WTC11 (cell line): ENCODE results near the gene CLEC3A.

Source experiments
- CBFB ChIP-seq: sonication (generic); formaldehyde crosslinking; IDR thresholded peaks from 2 replicates; pipeline ENCODE4 v1.8.1; 2022; ENCODE audit warnings: mild to moderate bottlenecking, low read depth, missing genetic modification reagents
- JUN ChIP-seq: sonication (generic); formaldehyde crosslinking; IDR thresholded peaks from 2 replicates; pipeline ENCODE4 v1.8.0; 2023; ENCODE audit warnings: mild to moderate bottlenecking, missing genetic modification reagents
- NR2C2 ChIP-seq: sonication (generic); formaldehyde crosslinking; IDR thresholded peaks from 2 replicates; pipeline ENCODE4 v1.8.0; 2022; ENCODE audit warnings: mild to moderate bottlenecking, missing genetic modification reagents
- ZNF138 ChIP-seq: sonication (generic); formaldehyde crosslinking; conservative IDR thresholded peaks from 2 replicates; pipeline ENCODE4 v1.8.1; 2022; ENCODE audit warnings: mild to moderate bottlenecking, moderate library complexity, missing genetic modification reagents
- TF ChIP-seq, protein P1 (sequence below): sonication (generic); formaldehyde crosslinking; IDR thresholded peaks from 2 replicates; pipeline ENCODE4 v1.8.0; 2022; ENCODE audit warnings: mild to moderate bottlenecking, missing genetic modification reagents
- TF ChIP-seq, protein P2 (sequence below): fragments of 200-600 bp; IDR thresholded peaks from 2 replicates; pipeline ENCODE4 v1.8.0; 2022; ENCODE audit warnings: antibody characterized with exemption
- TF ChIP-seq, protein P3 (sequence below): sonication (generic); formaldehyde crosslinking; IDR thresholded peaks from 2 replicates; pipeline ENCODE4 v1.8.1; 2022; ENCODE audit warnings: low read depth, mild to moderate bottlenecking, moderate library complexity, missing genetic modification reagents, borderline replicate concordance
- TF ChIP-seq, protein P4 (sequence below): sonication (generic); formaldehyde crosslinking; IDR thresholded peaks from 2 replicates; pipeline ENCODE4 v1.8.1; 2023; ENCODE audit warnings: mild to moderate bottlenecking, missing genetic modification reagents
- TF ChIP-seq, protein P5 (sequence below): sonication (generic); formaldehyde crosslinking; IDR thresholded peaks from 2 replicates; pipeline ENCODE4 v1.8.0; 2022; ENCODE audit warnings: mild to moderate bottlenecking, missing genetic modification reagents

DNA sequence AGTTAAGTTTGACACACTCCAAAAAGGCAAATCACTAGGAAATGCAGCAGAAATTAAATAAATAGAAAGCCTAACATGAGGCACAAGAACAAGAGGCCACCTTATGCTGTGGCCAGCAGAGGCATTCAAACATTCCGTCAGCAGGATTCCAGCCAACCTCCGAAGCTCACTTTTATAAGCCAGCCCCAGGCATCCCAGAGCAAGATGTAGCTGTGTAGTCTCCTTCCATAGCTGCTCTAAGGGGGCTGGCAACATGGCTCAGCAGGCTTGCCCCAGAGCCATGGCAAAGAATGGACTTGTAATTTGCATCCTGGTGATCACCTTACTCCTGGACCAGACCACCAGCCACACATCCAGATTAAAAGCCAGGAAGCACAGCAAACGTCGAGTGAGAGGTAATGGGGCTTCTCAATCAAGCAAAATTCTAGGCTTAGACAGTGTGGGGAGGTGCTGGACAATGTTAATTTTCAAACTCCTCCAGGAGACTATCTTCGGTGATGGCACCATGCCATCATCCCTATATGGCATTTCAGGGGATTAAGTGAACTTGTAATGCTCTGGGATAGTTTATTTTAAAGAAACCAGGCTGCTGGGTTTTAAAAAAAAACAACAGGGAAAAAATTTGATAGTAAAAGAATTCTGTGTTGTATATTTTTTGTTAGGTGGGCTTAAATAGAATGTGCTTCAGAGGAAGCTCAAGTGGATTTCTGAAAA lies at the start of gene CLEC3A:
- TF ChIP-seq, protein P1, sequence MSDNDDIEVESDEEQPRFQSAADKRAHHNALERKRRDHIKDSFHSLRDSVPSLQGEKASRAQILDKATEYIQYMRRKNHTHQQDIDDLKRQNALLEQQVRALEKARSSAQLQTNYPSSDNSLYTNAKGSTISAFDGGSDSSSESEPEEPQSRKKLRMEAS (CRISPR knock-in tag): no peak
- no peak for TF ChIP-seq NR2C2
- TF ChIP-seq JUN (CRISPR knock-in tag): no peak
- TF ChIP-seq, protein P2, sequence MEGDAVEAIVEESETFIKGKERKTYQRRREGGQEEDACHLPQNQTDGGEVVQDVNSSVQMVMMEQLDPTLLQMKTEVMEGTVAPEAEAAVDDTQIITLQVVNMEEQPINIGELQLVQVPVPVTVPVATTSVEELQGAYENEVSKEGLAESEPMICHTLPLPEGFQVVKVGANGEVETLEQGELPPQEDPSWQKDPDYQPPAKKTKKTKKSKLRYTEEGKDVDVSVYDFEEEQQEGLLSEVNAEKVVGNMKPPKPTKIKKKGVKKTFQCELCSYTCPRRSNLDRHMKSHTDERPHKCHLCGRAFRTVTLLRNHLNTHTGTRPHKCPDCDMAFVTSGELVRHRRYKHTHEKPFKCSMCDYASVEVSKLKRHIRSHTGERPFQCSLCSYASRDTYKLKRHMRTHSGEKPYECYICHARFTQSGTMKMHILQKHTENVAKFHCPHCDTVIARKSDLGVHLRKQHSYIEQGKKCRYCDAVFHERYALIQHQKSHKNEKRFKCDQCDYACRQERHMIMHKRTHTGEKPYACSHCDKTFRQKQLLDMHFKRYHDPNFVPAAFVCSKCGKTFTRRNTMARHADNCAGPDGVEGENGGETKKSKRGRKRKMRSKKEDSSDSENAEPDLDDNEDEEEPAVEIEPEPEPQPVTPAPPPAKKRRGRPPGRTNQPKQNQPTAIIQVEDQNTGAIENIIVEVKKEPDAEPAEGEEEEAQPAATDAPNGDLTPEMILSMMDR: no peak
- TF ChIP-seq, protein P3, sequence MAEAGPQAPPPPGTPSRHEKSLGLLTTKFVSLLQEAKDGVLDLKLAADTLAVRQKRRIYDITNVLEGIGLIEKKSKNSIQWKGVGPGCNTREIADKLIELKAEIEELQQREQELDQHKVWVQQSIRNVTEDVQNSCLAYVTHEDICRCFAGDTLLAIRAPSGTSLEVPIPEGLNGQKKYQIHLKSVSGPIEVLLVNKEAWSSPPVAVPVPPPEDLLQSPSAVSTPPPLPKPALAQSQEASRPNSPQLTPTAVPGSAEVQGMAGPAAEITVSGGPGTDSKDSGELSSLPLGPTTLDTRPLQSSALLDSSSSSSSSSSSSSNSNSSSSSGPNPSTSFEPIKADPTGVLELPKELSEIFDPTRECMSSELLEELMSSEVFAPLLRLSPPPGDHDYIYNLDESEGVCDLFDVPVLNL (CRISPR knock-in tag): no peak
- TF ChIP-seq, protein P4, sequence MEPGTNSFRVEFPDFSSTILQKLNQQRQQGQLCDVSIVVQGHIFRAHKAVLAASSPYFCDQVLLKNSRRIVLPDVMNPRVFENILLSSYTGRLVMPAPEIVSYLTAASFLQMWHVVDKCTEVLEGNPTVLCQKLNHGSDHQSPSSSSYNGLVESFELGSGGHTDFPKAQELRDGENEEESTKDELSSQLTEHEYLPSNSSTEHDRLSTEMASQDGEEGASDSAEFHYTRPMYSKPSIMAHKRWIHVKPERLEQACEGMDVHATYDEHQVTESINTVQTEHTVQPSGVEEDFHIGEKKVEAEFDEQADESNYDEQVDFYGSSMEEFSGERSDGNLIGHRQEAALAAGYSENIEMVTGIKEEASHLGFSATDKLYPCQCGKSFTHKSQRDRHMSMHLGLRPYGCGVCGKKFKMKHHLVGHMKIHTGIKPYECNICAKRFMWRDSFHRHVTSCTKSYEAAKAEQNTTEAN (CRISPR knock-in tag): no peak
- TF ChIP-seq ZNF138 (CRISPR knock-in tag): no peak
- TF ChIP-seq, protein P5, sequence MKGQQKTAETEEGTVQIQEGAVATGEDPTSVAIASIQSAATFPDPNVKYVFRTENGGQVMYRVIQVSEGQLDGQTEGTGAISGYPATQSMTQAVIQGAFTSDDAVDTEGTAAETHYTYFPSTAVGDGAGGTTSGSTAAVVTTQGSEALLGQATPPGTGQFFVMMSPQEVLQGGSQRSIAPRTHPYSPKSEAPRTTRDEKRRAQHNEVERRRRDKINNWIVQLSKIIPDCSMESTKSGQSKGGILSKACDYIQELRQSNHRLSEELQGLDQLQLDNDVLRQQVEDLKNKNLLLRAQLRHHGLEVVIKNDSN (CRISPR knock-in tag): no peak
- no peak for TF ChIP-seq CBFB
